ENCODE measurements around the gene ZSWIM7. TPM values are rescaled to one million over a fixed set of nuclear protein-coding genes. Genes with fewer than 3 reads are reported as not detected.

The ZSWIM7 gene
- polyA plus RNA-seq, 1 experiment, result 22.2 TPM

- no peak for DNase-seq (ENCODE audit: low read depth, low spot score)
- Histone ChIP-seq H3K27me3 (ENCODE audit: control insufficient read depth, insufficient read depth, low read length) (no peaks in the 10 kb centered on the region), H3K4me3 (ENCODE audit: low read depth, low read length) (no peak overlapping the region), H3K27ac (ENCODE audit: low read depth, low read length) (no peak overlapping the region), H3K9me3 (ENCODE audit: control insufficient read depth, insufficient read depth, low read length) (no peaks in the 10 kb centered on the region)
- POLR2A ChIA-PET, result no interaction called here
- CTCF ChIA-PET, result no interaction called here
- no peak for TF ChIP-seq CTCF (IDR thresholded peaks at IDR 0.05; ENCODE audit: low read depth, low read length)
Measured at GRCh38 chr17:15970500-15970899, 29.0 kb downstream of the ZSWIM7 start.

- Histone ChIP-seq H3K4me3 (ENCODE audit: low read depth, low read length) (no peak overlapping the region), H3K27ac (ENCODE audit: low read depth, low read length) (no peak overlapping the region), H3K9me3 (ENCODE audit: control insufficient read depth, insufficient read depth, low read length) (no peaks in the 10 kb centered on the region), H3K27me3 (ENCODE audit: control insufficient read depth, insufficient read depth, low read length) (no peaks in the 10 kb centered on the region)
- POLR2A ChIA-PET, result no interaction called here
- no peak for DNase-seq (ENCODE audit: low read depth, low spot score)
- TF ChIP-seq CTCF (IDR thresholded peaks at IDR 0.05; ENCODE audit: low read depth, low read length), result no peak
- CTCF ChIA-PET, result no interaction called here
Measured at GRCh38 chr17:15969463-15969862, 30.0 kb downstream of the ZSWIM7 start.

- H3K4me3 ChIP-seq (ENCODE audit: low read depth, low read length), result no peak overlapping the region
- H3K9me3 ChIP-seq (ENCODE audit: control insufficient read depth, insufficient read depth, low read length), result no peaks in the 10 kb centered on the region
- H3K27me3 ChIP-seq (ENCODE audit: control insufficient read depth, insufficient read depth, low read length), result no peaks in the 10 kb centered on the region
- H3K27ac ChIP-seq (ENCODE audit: low read depth, low read length), result no peak overlapping the region
- TF ChIP-seq CTCF (IDR thresholded peaks at IDR 0.05; ENCODE audit: low read depth, low read length), result no peak
- POLR2A ChIA-PET, result interaction anchor here (0.7 kb wide), 1 partner anchor 10 kb away, joined by 7 read pairs; no protein-coding TSS in a partner anchor
- CTCF ChIA-PET, result no interaction called here
- DNase-seq (ENCODE audit: low read depth, low spot score), result no peak
Measured at GRCh38 chr17:15967706-15968399, 31.7 kb downstream of the ZSWIM7 start.

GRCh38 chr17:15966879-15967248, 32.6 kb downstream of the ZSWIM7 start:
- H3K27me3 ChIP-seq (ENCODE audit: control insufficient read depth, insufficient read depth, low read length), result no peaks in the 10 kb centered on the region
- no peaks in the 10 kb centered on the region for H3K9me3 ChIP-seq (ENCODE audit: control insufficient read depth, insufficient read depth, low read length)
- POLR2A ChIA-PET, result interaction anchor here (0.7 kb wide), 1 partner anchor 9 kb away, joined by 7 read pairs; no protein-coding TSS in a partner anchor
- TF ChIP-seq CTCF (IDR thresholded peaks at IDR 0.05; ENCODE audit: low read depth, low read length), result no peak
- DNase-seq (ENCODE audit: low read depth, low spot score), result no peak
- CTCF ChIA-PET, result no interaction called here
- H3K27ac ChIP-seq (ENCODE audit: low read depth, low read length), result peak overlapping the region; percentile 39
- no peak overlapping the region for H3K4me3 ChIP-seq (ENCODE audit: low read depth, low read length)

- POLR2A ChIA-PET, result no interaction called here
- H3K27ac ChIP-seq (ENCODE audit: low read depth, low read length), result peak overlapping the region; percentile 39
- H3K4me3 ChIP-seq (ENCODE audit: low read depth, low read length), result no peak overlapping the region
- DNase-seq (ENCODE audit: low read depth, low spot score), result no peak
- no peak for TF ChIP-seq CTCF (IDR thresholded peaks at IDR 0.05; ENCODE audit: low read depth, low read length)
- H3K9me3 ChIP-seq (ENCODE audit: control insufficient read depth, insufficient read depth, low read length), result no peaks in the 10 kb centered on the region
- CTCF ChIA-PET, result no interaction called here
- H3K27me3 ChIP-seq (ENCODE audit: control insufficient read depth, insufficient read depth, low read length), result no peaks in the 10 kb centered on the region
Measured at GRCh38 chr17:15966183-15966878, 33.2 kb downstream of the ZSWIM7 start.

All from AG04450 (cell line).